Amniotic stem cell (primary cell): ENCODE results near the gene CES4A.

Experiments
- DNase-seq: peaks from one replicate; lab custom pipeline; 2025; lab: John Stamatoyannopoulos, UW

Gene CES4A

GRCh38 chr16:67053767-67054334, 65.5 kb downstream of the CES4A start:
- DNase-seq: no peak

GRCh38 chr16:67054901-67055300, 66.5 kb downstream of the CES4A start:
- no peak for DNase-seq

- DNase-seq: peak; percentile 92
Measured at GRCh38 chr16:67055712-67056487, 67.5 kb downstream of the CES4A start.
